Midbrain (tissue), 1 donor: Measurements from ENCODE around the gene CNTNAP2.

Experiments used
- DNase-seq: peaks from one replicate; lab custom pipeline; 2025; lab: John Stamatoyannopoulos, UW

The CNTNAP2 gene

GRCh38 chr7:146116521-146117222 lies at the start of gene CNTNAP2:
TSS of gene CNTNAP2 (plus strand) at chr7:146116801. CDS start at chr7:146116877, 76 bp downstream.
- DNase-seq = peak; percentile 10

- no peak for DNase-seq
Measured at GRCh38 chr7:146067880-146068279, 48.7 kb upstream of the CNTNAP2 start.

- no peak for DNase-seq
Measured at GRCh38 chr7:146074195-146074765, 42.3 kb upstream of the CNTNAP2 start.

GRCh38 chr7:146076344-146076743 lies 40.3 kb upstream of the CNTNAP2 start:
- DNase-seq = no peak

GRCh38 chr7:146084086-146084485 lies 32.5 kb upstream of the CNTNAP2 start:
- DNase-seq = no peak

- peak; percentile 26 for DNase-seq
Measured at GRCh38 chr7:146090023-146090645, 26.5 kb upstream of the CNTNAP2 start.

- no peak for DNase-seq
Measured at GRCh38 chr7:146094356-146094755, 22.2 kb upstream of the CNTNAP2 start.

- no peak for DNase-seq
Measured at GRCh38 chr7:146096994-146097393, 19.6 kb upstream of the CNTNAP2 start.

GRCh38 chr7:146106319-146106718 lies 10.3 kb upstream of the CNTNAP2 start:
- DNase-seq = no peak

GRCh38 chr7:146112755-146113154 lies 3.8 kb upstream of the CNTNAP2 start:
- DNase-seq = no peak

- DNase-seq = no peak
Measured at GRCh38 chr7:146115548-146115850, 1.1 kb upstream of the CNTNAP2 start.

- DNase-seq = peak; percentile 66
Measured at GRCh38 chr7:146115851-146116520, 615 bp upstream of the CNTNAP2 start.

- DNase-seq = no peak
Measured at GRCh38 chr7:146117576-146117975, 975 bp downstream of the CNTNAP2 start.

GRCh38 chr7:146119002-146119401 lies 2.4 kb downstream of the CNTNAP2 start:
- peak; percentile 1 for DNase-seq

- DNase-seq = no peak
Measured at GRCh38 chr7:146123715-146124114, 7.1 kb downstream of the CNTNAP2 start.

GRCh38 chr7:146126767-146127509 lies 10.3 kb downstream of the CNTNAP2 start:
- no peak for DNase-seq

- DNase-seq = no peak
Measured at GRCh38 chr7:146129296-146129695, 12.7 kb downstream of the CNTNAP2 start.

- no peak for DNase-seq
Measured at GRCh38 chr7:146129997-146130396, 13.4 kb downstream of the CNTNAP2 start.

GRCh38 chr7:146131701-146132100 lies 15.1 kb downstream of the CNTNAP2 start:
- DNase-seq = no peak

GRCh38 chr7:146136357-146136875 lies 19.8 kb downstream of the CNTNAP2 start:
- DNase-seq = no peak

GRCh38 chr7:146138926-146139325 lies 22.3 kb downstream of the CNTNAP2 start:
- DNase-seq = no peak
